Left lung (tissue), 10 donors: ENCODE results near the gene PTPRM. TPM values are rescaled to one million over a fixed set of nuclear protein-coding genes. Genes with fewer than 3 reads are reported as not detected.

Experiments used
- ATAC-seq: fragments of 200-7000 bp; cut with Tn5 transposase; one replicate; pipeline ENCODE4 v1.9.1; 2020; ENCODE audit warnings: moderate library complexity
- DNase-seq, 4 donors: peaks; one replicate each; pipeline ENCODE4 v3.0.0-alpha.2; 2013 to 2020
- H3K27ac ChIP-seq, 2 donors: fragments of 200-600 bp; sonication (generic) in 1 of 2; one replicate each; pipeline versions ENCODE4 v1.5.0 to v1.8.0; 2020 to 2021
- H3K27me3 ChIP-seq, 2 donors: fragments of 200-600 bp; sonication (generic) in 1 of 2; one replicate each; pipeline versions ENCODE4 v1.5.0 to v1.8.0; 2020 to 2021
- H3K36me3 ChIP-seq, 2 donors: fragments of 200-600 bp; sonication (generic) in 1 of 2; one replicate each; pipeline versions ENCODE4 v1.5.0 to v1.8.0; 2020 to 2021
- H3K4me1 ChIP-seq, 2 donors: fragments of 200-600 bp; one replicate each; pipeline ENCODE4 v1.8.0; 2021
- H3K4me3 ChIP-seq, 2 donors: fragments of 200-600 bp; sonication (generic) in 1 of 2; one replicate each; pipeline versions ENCODE4 v1.5.0 to v1.8.0; 2020 to 2021; ENCODE audit warnings: mild to moderate bottlenecking in 1 of 2
- H3K9me3 ChIP-seq, 2 donors: fragments of 200-600 bp; sonication (generic) in 1 of 2; one replicate each; pipeline versions ENCODE4 v1.5.0 to v1.8.0; 2020 to 2021
- CTCF ChIP-seq, 2 donors: fragments of 200-600 bp; sonication (generic) in 1 of 2; IDR thresholded peaks; one replicate each; pipeline versions ENCODE4 v1.5.0 to v1.8.0; 2021; ENCODE audit warnings: antibody characterized with exemption in 2 of 2
- intact Hi-C, 2 donors: fragments of 100-400 bp; cut with DNase I; formaldehyde crosslinking; loops; one replicate each; pipeline versions ENCODE4 v1.11.2 to v1.14.2; 2022
- polyA plus RNA-seq, 6 donors: library from polyadenylated mRNA; unstranded; fragments of 120-200 nt; gene quantifications; one replicate each; pipeline ENCODE4 v1.2.1, GENCODE V29; 2013; ENCODE audit not compliant: insufficient read length in 6 of 6
- total RNA-seq, 2 donors: library from RNA; stranded (reverse); fragmentation: NEBNext Ultra II Directional; extraction: Animal tissue kit (Norgen Biotek cat#: 25700); gene quantifications; one replicate each; pipeline ENCODE4 v1.2.1, GENCODE V29; 2021
- donor health status: DM: no; HTN: yes; CAD: no.
- donor health status: DM: no; HTN: no; CAD: no.

The PTPRM gene
- total and polyA plus RNA-seq, 8 donors = 76.4 to 99.6 (median 90.1) TPM

- DNase-seq = no peak
- H3K27ac ChIP-seq = no peak overlapping the region
- no peak for ATAC-seq
- peaks cover 0 to 8% of the 10 kb centered on the region in 2 donors for H3K9me3 ChIP-seq
- no peaks in the 10 kb centered on the region for H3K4me1 ChIP-seq
- no peak for TF ChIP-seq CTCF (IDR thresholded peaks at IDR 0.05)
- no peaks in the 10 kb centered on the region for H3K27me3 ChIP-seq
- H3K4me3 ChIP-seq = no peak overlapping the region
- no peaks in the 10 kb centered on the region for H3K36me3 ChIP-seq
- intact Hi-C loops = no loop called here
These were observed 584.1 kb downstream of the PTPRM start for GRCh38 chr18:8151181-8151580.

GRCh38 chr18:8153887-8154583 lies 586.9 kb downstream of the PTPRM start:
- no peak for ATAC-seq

GRCh38 chr18:8162802-8163201 lies 595.7 kb downstream of the PTPRM start:
- peak; percentile 34 for ATAC-seq
- Histone ChIP-seq H3K27ac (no peak overlapping the region), H3K4me3 (no peak overlapping the region)

More at GRCh38 chr18:8153887-8154583, 586.9 kb downstream of the PTPRM start:
- H3K27ac ChIP-seq = no peak overlapping the region
- intact Hi-C loops = no loop called here
- no peak overlapping the region for H3K4me3 ChIP-seq
- no peak for TF ChIP-seq CTCF (IDR thresholded peaks at IDR 0.05)
- no peaks in the 10 kb centered on the region for H3K36me3 ChIP-seq
- DNase-seq = no peak
- peaks cover 0 to 4% of the 10 kb centered on the region in 2 donors for H3K9me3 ChIP-seq
- no peaks in the 10 kb centered on the region for H3K4me1 ChIP-seq
- no peaks in the 10 kb centered on the region for H3K27me3 ChIP-seq

GRCh38 chr18:8163286-8163959 lies 596.3 kb downstream of the PTPRM start:
- ATAC-seq = no peak
- no peak for TF ChIP-seq CTCF (IDR thresholded peaks at IDR 0.05)
- no peaks in the 10 kb centered on the region for H3K36me3 ChIP-seq
- H3K9me3 ChIP-seq = peaks cover 0 to under 1% of the 10 kb centered on the region in 2 donors
- H3K4me3 ChIP-seq = no peak overlapping the region
- no peak overlapping the region for H3K27ac ChIP-seq
- H3K4me1 ChIP-seq = peaks cover 0 to 3% of the 10 kb centered on the region in 2 donors
- intact Hi-C loops = no loop called here
- DNase-seq = no peak
- H3K27me3 ChIP-seq = no peaks in the 10 kb centered on the region

More at GRCh38 chr18:8162802-8163201, 595.7 kb downstream of the PTPRM start:
- H3K27me3 ChIP-seq = no peaks in the 10 kb centered on the region
- H3K36me3 ChIP-seq = no peaks in the 10 kb centered on the region
- no peak for TF ChIP-seq CTCF (IDR thresholded peaks at IDR 0.05)
- H3K9me3 ChIP-seq = peaks cover 0 to 4% of the 10 kb centered on the region in 2 donors
- peaks cover 0 to 3% of the 10 kb centered on the region in 2 donors for H3K4me1 ChIP-seq
- intact Hi-C loops = no loop called here
- DNase-seq = peak in 1 of 4 donors; percentile 11

- Histone ChIP-seq H3K27ac (no peak overlapping the region), H3K4me3 (no peak overlapping the region), H3K4me1 (peaks cover 0 to 3% of the 10 kb centered on the region in 2 donors), H3K36me3 (no peaks in the 10 kb centered on the region), H3K9me3 (no peaks in the 10 kb centered on the region), H3K27me3 (no peaks in the 10 kb centered on the region)
- TF ChIP-seq CTCF (IDR thresholded peaks at IDR 0.05) = no peak
- DNase-seq (no peak), ATAC-seq (no peak)
- intact Hi-C loops = no loop called here
These were observed 598.0 kb downstream of the PTPRM start for GRCh38 chr18:8165095-8165494.
